Measurements from ENCODE around the gene CAB39. TPM values are rescaled to one million over a fixed set of nuclear protein-coding genes. Genes with fewer than 3 reads are reported as not detected.

The CAB39 gene
- total and polyA plus RNA-seq, 2 of the 8 experiments (the other 6 are each of a cell fraction or from before 2014, with no cell fraction given): 16.4 to 50.5 TPM

GRCh38 chr2:230840301-230840700 is 127.7 kb downstream of the CAB39 start:
- no peak overlapping the region for H4K5ac ChIP-seq (ENCODE audit: insufficient read length, low read depth, low read length)
- no peaks in the 10 kb centered on the region for H3K23me2 ChIP-seq (ENCODE audit: low read depth, low read length)
- H3K36me3 ChIP-seq (ENCODE audit: control insufficient read depth in 2 of 4, insufficient read depth in 4 of 4, low read length in 3 of 4): no peaks in the 10 kb centered on the region
- FAIRE-seq: no peak
- no peak overlapping the region for H2AK5ac ChIP-seq (ENCODE audit: low read depth, low read length)
- H3K79me1 ChIP-seq (ENCODE audit: low read depth, low read length): no peaks in the 10 kb centered on the region
- no peak overlapping the region for H3K27ac ChIP-seq (ENCODE audit: low read depth, low read length)
- H3K56ac ChIP-seq (replicated peaks; ENCODE audit: insufficient read length, low read depth, low read length): no peak overlapping the region
- H3K23ac ChIP-seq (ENCODE audit: insufficient read length): no peak overlapping the region
- H3K27me3 ChIP-seq (replicated peaks in 1 of 4; ENCODE audit: control insufficient read depth in 3 of 4, extremely low read depth in 1 of 4, insufficient read depth in 3 of 4, low read length in 3 of 4): no peaks in the 10 kb centered on the region
- H3K79me2 ChIP-seq (ENCODE audit: control insufficient read depth in 1 of 2, insufficient read depth in 2 of 2, low read length in 2 of 2): no peaks in the 10 kb centered on the region
- no peak overlapping the region for H3K18ac ChIP-seq (ENCODE audit: extremely low read depth, low read length)
- no peak overlapping the region for H3K9ac ChIP-seq (replicated peaks in 1 of 4; ENCODE audit: extremely low read depth in 1 of 4, low read depth in 3 of 4, low read length in 3 of 4)
- ChIA-PET POLR2A (ENCODE audit: partially characterized antibody) (interaction anchor here (1.6 kb wide), 1 partner anchor 24 kb away, joined by 4 read pairs; the partner anchor contains the start of gene ITM2C), CTCF (ENCODE audit: partially characterized antibody) (interaction anchor here (0.6 to 4.0 kb wide), 13 partner anchors 8 to 526 kb away, joined by 3 to 24 read pairs (median 4); partner anchors contain the start of gene GPR55)
- TF ChIP-seq KDM5A (IDR thresholded peaks at IDR 0.05; ENCODE audit: low read length) (no peak), SP2 (IDR thresholded peaks at IDR 0.05; ENCODE audit: low read length) (no peak), E2F6 (IDR thresholded peaks at IDR 0.05) (no peak), CTCF (IDR thresholded peaks at IDR 0.05; ENCODE audit: control extremely low read depth in 1 of 3, insufficient read depth in 1 of 3, low read depth in 1 of 3, low read length in 3 of 3) (no peak), RBBP5 (IDR thresholded peaks at IDR 0.05; ENCODE audit: borderline replicate concordance, low read depth, low read length) (no peak), SP4 (IDR thresholded peaks at IDR 0.05; ENCODE audit: low read length) (no peak), RNF2 (IDR thresholded peaks at IDR 0.05; ENCODE audit: borderline replicate concordance, low read depth, low read length, missing control alignments, poor library complexity, severe bottlenecking) (no peak), YY1 (IDR thresholded peaks at IDR 0.05; ENCODE audit: low read depth, low read length) (no peak), SIRT6 (IDR thresholded peaks at IDR 0.05; ENCODE audit: low read length) (no peak)
- H3K14ac ChIP-seq (ENCODE audit: insufficient read length): no peak overlapping the region
- H3K4me3 ChIP-seq (ENCODE audit: extremely low read depth in 1 of 4, insufficient read depth in 2 of 4, low read depth in 3 of 4, low read length in 4 of 4): no peak overlapping the region
- H4K20me1 ChIP-seq (replicated peaks in 1 of 2; ENCODE audit: control insufficient read depth in 1 of 2, insufficient read depth in 2 of 2, low read length in 2 of 2): no peaks in the 10 kb centered on the region
- H2BK15ac ChIP-seq (ENCODE audit: low read length): no peak overlapping the region
- H3K4ac ChIP-seq (replicated peaks; ENCODE audit: insufficient read length, low read depth, low read length): no peak overlapping the region
- H3K4me1 ChIP-seq (replicated peaks in 1 of 4; ENCODE audit: control insufficient read depth in 3 of 4, insufficient read depth in 4 of 4, low read length in 3 of 4): no peaks in the 10 kb centered on the region
- H2BK12ac ChIP-seq (ENCODE audit: low read depth, low read length): no peak overlapping the region
- no peak overlapping the region for H4K91ac ChIP-seq (replicated peaks; ENCODE audit: insufficient read length, low read length)
- no peak overlapping the region for H2BK20ac ChIP-seq (ENCODE audit: low read length)
- H2AFZ ChIP-seq (ENCODE audit: low read length): no peak overlapping the region
- H2BK5ac ChIP-seq (ENCODE audit: low read depth, low read length): no peak overlapping the region
- no peak overlapping the region for H3K4me2 ChIP-seq (ENCODE audit: insufficient read depth in 1 of 2, low read depth in 2 of 2, low read length in 2 of 2)
- WGBS, 2 experiments (ENCODE audit: extremely low coverage in 1 of 2, insufficient coverage in 1 of 2, insufficient read length in 1 of 2, insufficient replicate concordance in 2 of 2, low coverage in 1 of 2, low lambda C conversion rate in 2 of 2, missing lambda C conversion rate in 1 of 2): 85% methylated on average over 1 of the region's 2 CpGs; no CpG with 5 or more reads in 1 of the 2 experiments
- H2BK120ac ChIP-seq (replicated peaks; ENCODE audit: low read depth, low read length): no peak overlapping the region
- no peak overlapping the region for H4K8ac ChIP-seq (ENCODE audit: extremely low read depth, insufficient read depth, low read length)
- H3K9me3 ChIP-seq (ENCODE audit: insufficient read depth in 2 of 2, low read depth in 1 of 2, low read length in 1 of 2): no peaks in the 10 kb centered on the region
- DNase-seq (ENCODE audit: low read depth in 1 of 2, low spot score in 2 of 2): no peak

All from H1 (cell line).